ENCODE data around the gene ACIN1. TPM values are rescaled to one million over a fixed set of nuclear protein-coding genes. Genes with fewer than 3 reads are reported as not detected.

ACIN1 gene
- polyA plus RNA-seq, 1 experiment = 123 TPM

DNA sequence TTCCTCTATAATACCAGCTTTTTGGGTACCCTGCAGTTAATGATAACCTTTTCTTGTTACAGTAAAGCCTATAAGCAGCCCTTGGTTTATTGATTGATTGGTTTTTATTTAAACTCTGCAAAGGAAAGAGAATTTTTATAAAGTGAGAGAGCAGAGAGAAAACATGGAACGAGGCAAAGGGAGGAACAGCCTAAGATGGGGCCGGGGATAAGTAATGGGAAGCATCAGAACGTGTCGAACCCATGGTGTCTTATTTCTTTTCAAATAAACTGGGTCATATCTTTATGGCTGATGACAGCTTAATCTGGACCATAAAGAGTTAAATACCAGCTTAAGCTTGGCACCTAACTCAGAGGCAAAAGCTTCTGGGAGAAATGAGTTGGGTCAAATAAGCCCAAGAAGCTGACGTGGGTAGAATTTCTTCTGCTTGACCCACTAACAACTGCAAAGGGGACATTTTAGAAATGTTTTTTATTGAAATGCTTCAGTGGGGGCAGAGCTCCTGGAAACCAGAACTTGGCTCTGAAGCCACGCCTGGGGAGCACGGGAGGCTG lies 73.0 kb downstream of the ACIN1 start:
- POLR2A ChIA-PET = no interaction called here
- H3K27me3 ChIP-seq (ENCODE audit: control insufficient read depth, insufficient read depth, low read length) = no peaks in the 10 kb centered on the region

GRCh38 chr14:23021434-23021833 lies 73.5 kb downstream of the ACIN1 start:
- H3K27me3 ChIP-seq (ENCODE audit: control insufficient read depth, insufficient read depth, low read length) = no peaks in the 10 kb centered on the region
- H3K4me3 ChIP-seq (ENCODE audit: low read depth, low read length) = no peak overlapping the region
- H3K36me3 ChIP-seq (ENCODE audit: control insufficient read depth, insufficient read depth, low read length) = peaks cover 4% of the 10 kb centered on the region
- ChIA-PET CTCF (interaction anchor here (0.8 to 4.3 kb wide), 4 partner anchors 12 to 55 kb away, joined by 3 to 19 read pairs (median 6); no protein-coding TSS in a partner anchor), POLR2A (no interaction called here)
- TF ChIP-seq, protein P1, sequence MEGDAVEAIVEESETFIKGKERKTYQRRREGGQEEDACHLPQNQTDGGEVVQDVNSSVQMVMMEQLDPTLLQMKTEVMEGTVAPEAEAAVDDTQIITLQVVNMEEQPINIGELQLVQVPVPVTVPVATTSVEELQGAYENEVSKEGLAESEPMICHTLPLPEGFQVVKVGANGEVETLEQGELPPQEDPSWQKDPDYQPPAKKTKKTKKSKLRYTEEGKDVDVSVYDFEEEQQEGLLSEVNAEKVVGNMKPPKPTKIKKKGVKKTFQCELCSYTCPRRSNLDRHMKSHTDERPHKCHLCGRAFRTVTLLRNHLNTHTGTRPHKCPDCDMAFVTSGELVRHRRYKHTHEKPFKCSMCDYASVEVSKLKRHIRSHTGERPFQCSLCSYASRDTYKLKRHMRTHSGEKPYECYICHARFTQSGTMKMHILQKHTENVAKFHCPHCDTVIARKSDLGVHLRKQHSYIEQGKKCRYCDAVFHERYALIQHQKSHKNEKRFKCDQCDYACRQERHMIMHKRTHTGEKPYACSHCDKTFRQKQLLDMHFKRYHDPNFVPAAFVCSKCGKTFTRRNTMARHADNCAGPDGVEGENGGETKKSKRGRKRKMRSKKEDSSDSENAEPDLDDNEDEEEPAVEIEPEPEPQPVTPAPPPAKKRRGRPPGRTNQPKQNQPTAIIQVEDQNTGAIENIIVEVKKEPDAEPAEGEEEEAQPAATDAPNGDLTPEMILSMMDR (IDR thresholded peaks at IDR 0.05; ENCODE audit: insufficient read depth, low read depth, low read length) = no peak
- DNase-seq (ENCODE audit: low read depth) = no peak

More for the DNA sequence above, 73.0 kb downstream of the ACIN1 start:
- peaks cover 4% of the 10 kb centered on the region for H3K36me3 ChIP-seq (ENCODE audit: control insufficient read depth, insufficient read depth, low read length)
- no peak for DNase-seq (ENCODE audit: low read depth)
- TF ChIP-seq, protein P1 (IDR thresholded peaks at IDR 0.05; ENCODE audit: insufficient read depth, low read depth, low read length) = no peak
- CTCF ChIA-PET = interaction anchor here (0.8 to 4.3 kb wide), 4 partner anchors 11 to 55 kb away, joined by 3 to 19 read pairs (median 6); no protein-coding TSS in a partner anchor
- H3K4me3 ChIP-seq (ENCODE audit: low read depth, low read length) = no peak overlapping the region

- CTCF ChIA-PET = interaction anchor here (3.5 kb wide), 1 partner anchor 38 kb away, joined by 8 read pairs; no protein-coding TSS in a partner anchor
- no peaks in the 10 kb centered on the region for H3K27me3 ChIP-seq (ENCODE audit: control insufficient read depth, insufficient read depth, low read length)
These were observed 74.5 kb downstream of the ACIN1 start for GRCh38 chr14:23020143-23021128.

DNA sequence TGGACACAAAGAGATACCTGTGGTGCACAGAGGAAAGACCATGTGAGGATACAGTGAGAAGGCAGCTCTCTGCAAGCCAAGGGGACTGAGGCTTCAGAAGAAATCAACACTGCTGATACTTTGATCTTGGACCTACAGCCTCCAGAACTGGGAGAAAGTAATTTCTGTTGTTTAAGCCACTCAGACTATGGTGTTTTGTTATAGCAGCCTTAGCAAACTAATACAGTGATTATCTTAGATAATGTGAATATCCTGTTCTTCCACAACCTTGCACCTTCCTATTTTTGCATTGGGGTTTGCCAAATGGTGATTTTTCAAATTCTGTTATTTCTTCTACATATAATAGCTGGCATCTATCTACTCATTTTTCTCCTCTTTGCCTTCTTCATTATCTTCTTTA lies 76.8 kb downstream of the ACIN1 start:
- Histone ChIP-seq H3K4me3 (ENCODE audit: low read depth, low read length) (no peak overlapping the region), H3K36me3 (ENCODE audit: control insufficient read depth, insufficient read depth, low read length) (no peaks in the 10 kb centered on the region), H3K27me3 (ENCODE audit: control insufficient read depth, insufficient read depth, low read length) (no peaks in the 10 kb centered on the region)
- POLR2A ChIA-PET = no interaction called here
- CTCF ChIA-PET = interaction anchor here (0.8 kb wide), 1 partner anchor 25 kb away, joined by 3 read pairs; no protein-coding TSS in a partner anchor
- DNase-seq (ENCODE audit: low read depth) = no peak
- TF ChIP-seq, protein P1 (IDR thresholded peaks at IDR 0.05; ENCODE audit: insufficient read depth, low read depth, low read length) = no peak

More at GRCh38 chr14:23020143-23021128, 74.5 kb downstream of the ACIN1 start:
- POLR2A ChIA-PET = no interaction called here
- Histone ChIP-seq H3K36me3 (ENCODE audit: control insufficient read depth, insufficient read depth, low read length) (no peaks in the 10 kb centered on the region), H3K4me3 (ENCODE audit: low read depth, low read length) (no peak overlapping the region)
- TF ChIP-seq, protein P1 (IDR thresholded peaks at IDR 0.05; ENCODE audit: insufficient read depth, low read depth, low read length) = no peak
- no peak for DNase-seq (ENCODE audit: low read depth)

- Histone ChIP-seq H3K27me3 (ENCODE audit: control insufficient read depth, insufficient read depth, low read length) (no peaks in the 10 kb centered on the region), H3K36me3 (ENCODE audit: control insufficient read depth, insufficient read depth, low read length) (no peaks in the 10 kb centered on the region), H3K4me3 (ENCODE audit: low read depth, low read length) (no peak overlapping the region)
- TF ChIP-seq, protein P1 (IDR thresholded peaks at IDR 0.05; ENCODE audit: insufficient read depth, low read depth, low read length) = no peak
- ChIA-PET POLR2A (no interaction called here), CTCF (interaction anchor here (0.6 to 1.2 kb wide), 2 partner anchors 23 to 35 kb away, joined by 3 to 4 read pairs; no protein-coding TSS in a partner anchor)
- DNase-seq (ENCODE audit: low read depth) = no peak
These were observed 77.8 kb downstream of the ACIN1 start for GRCh38 chr14:23017091-23017490.

Data from BJ (cell line).